ENCODE measurements around the gene SPOP. TPM values are rescaled to one million over a fixed set of nuclear protein-coding genes. Genes with fewer than 3 reads are reported as not detected.
A peak's percentile ranks its signal among the peaks of the same experiment; 100 is the strongest.

SPOP gene
- total RNA-seq, 1 donor from 2014 or later = 81.8 TPM

DNA sequence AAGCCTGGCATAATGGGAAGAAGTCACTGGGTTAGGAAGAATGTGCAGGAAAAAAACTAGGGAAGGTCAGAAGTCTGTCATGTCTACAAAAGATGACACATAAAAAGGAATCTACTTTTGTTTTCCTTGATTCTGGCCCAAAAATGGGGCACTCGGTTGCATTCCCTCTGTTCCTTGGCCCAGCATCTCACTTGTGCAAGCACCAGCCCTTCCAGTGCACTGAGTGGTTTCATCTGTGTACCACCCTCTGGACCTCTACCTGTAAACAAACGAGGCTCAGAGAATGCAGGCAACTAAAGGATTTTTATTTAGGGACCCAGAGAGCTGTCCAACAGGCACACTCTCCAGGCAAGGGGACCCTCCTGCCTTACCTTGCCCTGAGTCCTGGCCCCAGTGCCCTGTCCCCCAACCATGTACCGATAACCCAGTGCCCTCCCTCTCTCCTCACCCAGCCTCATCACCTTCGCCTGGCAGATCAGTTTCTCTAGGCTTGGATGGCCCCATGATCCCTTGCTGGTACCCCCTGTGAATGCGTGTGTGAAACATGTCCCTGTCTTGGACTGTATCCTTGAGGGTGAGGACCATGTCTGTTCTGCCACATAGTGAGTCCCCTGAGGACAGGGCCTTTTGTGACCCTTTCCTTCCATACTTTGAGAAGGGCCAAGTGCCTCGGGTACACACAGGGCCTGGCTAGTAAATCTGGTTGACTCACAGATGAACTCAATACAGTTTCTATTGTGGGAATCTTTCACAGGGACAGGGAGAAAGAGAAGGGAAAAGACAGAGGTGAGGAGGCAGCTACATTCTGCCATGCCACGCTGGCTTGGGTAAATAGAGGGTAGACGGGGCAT is 88.9 kb downstream of the SPOP start:
- H3K36me3 ChIP-seq = peaks cover 13% of the 10 kb centered on the region
- H3K9me3 ChIP-seq = no peaks in the 10 kb centered on the region
- H3K4me3 ChIP-seq = no peak overlapping the region
- DNase-seq (no peak), ATAC-seq (no peak)
- no peak overlapping the region for H3K27ac ChIP-seq
- no peaks in the 10 kb centered on the region for H3K27me3 ChIP-seq (ENCODE audit: low read depth)
- TF ChIP-seq, protein P1, sequence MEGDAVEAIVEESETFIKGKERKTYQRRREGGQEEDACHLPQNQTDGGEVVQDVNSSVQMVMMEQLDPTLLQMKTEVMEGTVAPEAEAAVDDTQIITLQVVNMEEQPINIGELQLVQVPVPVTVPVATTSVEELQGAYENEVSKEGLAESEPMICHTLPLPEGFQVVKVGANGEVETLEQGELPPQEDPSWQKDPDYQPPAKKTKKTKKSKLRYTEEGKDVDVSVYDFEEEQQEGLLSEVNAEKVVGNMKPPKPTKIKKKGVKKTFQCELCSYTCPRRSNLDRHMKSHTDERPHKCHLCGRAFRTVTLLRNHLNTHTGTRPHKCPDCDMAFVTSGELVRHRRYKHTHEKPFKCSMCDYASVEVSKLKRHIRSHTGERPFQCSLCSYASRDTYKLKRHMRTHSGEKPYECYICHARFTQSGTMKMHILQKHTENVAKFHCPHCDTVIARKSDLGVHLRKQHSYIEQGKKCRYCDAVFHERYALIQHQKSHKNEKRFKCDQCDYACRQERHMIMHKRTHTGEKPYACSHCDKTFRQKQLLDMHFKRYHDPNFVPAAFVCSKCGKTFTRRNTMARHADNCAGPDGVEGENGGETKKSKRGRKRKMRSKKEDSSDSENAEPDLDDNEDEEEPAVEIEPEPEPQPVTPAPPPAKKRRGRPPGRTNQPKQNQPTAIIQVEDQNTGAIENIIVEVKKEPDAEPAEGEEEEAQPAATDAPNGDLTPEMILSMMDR (IDR thresholded peaks at IDR 0.05) = no peak
- intact Hi-C loops (cut with DNase I) = no loop called here
- no peaks in the 10 kb centered on the region for H3K4me1 ChIP-seq

DNA sequence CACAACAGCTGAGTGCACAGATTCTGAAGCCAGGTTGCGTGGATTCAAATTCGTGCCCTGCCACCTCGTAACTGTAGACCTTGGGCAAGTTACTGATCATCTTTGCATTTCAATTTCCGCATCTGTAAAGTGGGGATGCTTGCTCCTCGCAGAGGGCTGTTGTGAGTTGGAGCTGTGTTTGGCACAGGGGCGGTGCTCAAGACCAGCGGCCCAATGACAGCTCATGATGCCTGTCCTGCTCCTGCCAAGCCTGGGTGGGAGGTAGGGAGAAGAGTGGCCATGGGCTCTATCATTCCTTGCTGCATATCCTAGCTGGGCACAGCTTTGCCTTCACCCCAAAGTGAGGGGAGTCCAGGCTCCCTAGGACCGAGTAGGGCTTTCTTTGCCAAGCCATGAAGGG is 89.6 kb downstream of the SPOP start:
- no peak overlapping the region for H3K4me3 ChIP-seq
- H3K27me3 ChIP-seq (ENCODE audit: low read depth) = no peaks in the 10 kb centered on the region
- H3K4me1 ChIP-seq = no peaks in the 10 kb centered on the region
- TF ChIP-seq, protein P1 (IDR thresholded peaks at IDR 0.05) = no peak
- H3K36me3 ChIP-seq = peaks cover 8% of the 10 kb centered on the region
- ATAC-seq (peak in 1 of 2 donors; percentile 25), DNase-seq (no peak)
- H3K9me3 ChIP-seq = no peaks in the 10 kb centered on the region
- H3K27ac ChIP-seq = no peak overlapping the region
- intact Hi-C loops (cut with DNase I) = no loop called here

DNA sequence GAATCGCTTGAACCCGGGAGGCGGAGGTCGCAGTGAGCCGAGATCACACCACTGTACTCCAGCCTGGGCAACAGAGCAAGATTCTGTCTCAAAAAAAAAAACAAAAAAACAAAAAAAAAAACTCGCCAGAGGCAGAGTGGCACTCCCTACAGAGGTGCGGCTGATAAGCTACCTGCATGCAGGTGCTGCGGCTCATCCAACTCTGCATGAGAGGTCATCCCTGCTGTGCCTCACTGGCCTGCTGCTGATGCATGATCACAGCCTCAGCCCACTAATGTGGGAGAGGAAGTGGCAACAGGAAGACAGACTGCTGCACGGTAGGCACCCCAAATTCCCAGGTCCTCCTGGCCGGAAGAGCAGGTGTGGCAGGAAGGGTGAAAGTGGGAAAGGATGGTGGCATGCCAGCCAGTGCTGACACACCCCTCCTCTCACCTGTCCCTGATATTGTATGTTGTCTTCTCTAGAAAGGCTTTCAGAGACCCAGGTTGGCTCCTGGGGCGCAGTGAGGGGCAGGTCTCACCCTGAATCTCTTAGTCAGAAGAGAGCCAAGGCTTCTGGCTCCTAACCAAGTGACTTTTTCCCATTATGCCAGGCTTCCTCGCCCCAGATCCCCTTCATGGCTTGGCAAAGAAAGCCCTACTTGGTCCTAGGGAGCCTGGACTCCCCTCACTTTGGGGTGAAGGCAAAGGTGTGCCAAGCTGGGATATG is 90.4 kb downstream of the SPOP start:
- H3K27ac ChIP-seq = no peak overlapping the region
- no peak for DNase-seq
- no peaks in the 10 kb centered on the region for H3K27me3 ChIP-seq (ENCODE audit: low read depth)
- intact Hi-C loops (cut with DNase I) = no loop called here
- no peak overlapping the region for H3K4me3 ChIP-seq
- H3K36me3 ChIP-seq = peaks cover under 1% of the 10 kb centered on the region
- H3K9me3 ChIP-seq = no peaks in the 10 kb centered on the region
- TF ChIP-seq, protein P1 (IDR thresholded peaks at IDR 0.05) = no peak
- no peaks in the 10 kb centered on the region for H3K4me1 ChIP-seq
- ATAC-seq = no peak

DNA sequence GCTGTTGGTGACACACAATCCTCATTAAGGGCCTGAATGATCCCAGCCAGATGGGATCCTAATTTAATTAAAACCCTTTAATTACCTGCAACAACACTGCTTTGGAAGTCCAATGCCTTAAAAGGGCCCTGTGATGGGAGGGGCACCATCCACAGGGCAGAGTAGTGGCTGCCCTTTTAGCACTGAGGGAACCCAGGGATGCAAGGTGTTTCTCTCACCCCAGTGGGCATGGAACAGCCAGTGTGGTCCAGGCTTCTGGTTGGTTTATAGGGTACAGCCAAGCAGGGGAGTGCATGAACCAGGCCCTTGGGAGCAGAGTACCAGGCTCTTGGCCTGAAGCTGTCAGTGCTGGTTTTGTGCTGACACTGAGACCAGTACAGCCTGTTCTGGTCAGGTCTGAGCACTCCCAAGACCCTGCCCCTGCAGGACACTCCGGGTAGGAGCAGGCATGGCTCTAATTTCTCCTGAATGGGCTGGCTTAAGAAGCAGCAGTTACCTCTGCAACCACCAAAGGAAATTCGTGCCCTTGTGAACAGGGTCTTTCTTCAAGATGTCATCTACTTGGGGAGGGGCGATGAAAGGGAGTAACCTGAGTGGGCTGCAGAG is 92.4 kb downstream of the SPOP start:
- Histone ChIP-seq H3K36me3 (no peaks in the 10 kb centered on the region), H3K4me1 (no peaks in the 10 kb centered on the region), H3K27ac (no peak overlapping the region), H3K9me3 (no peaks in the 10 kb centered on the region), H3K27me3 (ENCODE audit: low read depth) (no peaks in the 10 kb centered on the region), H3K4me3 (no peak overlapping the region)
- intact Hi-C loops (cut with DNase I) = no loop called here
- TF ChIP-seq, protein P1 (IDR thresholded peaks at IDR 0.05) = no peak
- no peak for DNase-seq
- no peak for ATAC-seq

DNA sequence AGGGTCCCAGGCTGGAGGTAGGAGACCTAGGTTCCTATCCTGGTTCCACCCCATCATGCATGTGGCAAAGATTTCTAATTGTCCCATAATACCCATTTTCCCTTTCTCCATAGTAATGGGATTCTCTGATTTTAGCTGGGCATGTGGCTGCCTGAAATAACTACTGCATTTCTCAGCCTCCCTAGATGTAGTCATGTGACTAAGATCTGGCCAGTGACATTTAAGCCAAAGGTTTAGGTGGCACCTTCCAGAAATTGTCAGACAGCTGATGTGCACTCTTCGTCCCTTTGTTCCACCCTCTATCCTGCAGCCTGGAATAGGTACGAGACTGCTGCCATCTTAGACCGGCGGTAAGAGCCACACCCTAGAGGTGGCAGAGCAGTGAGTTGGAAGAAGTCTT is 94.0 kb downstream of the SPOP start:
- Histone ChIP-seq H3K4me3 (no peak overlapping the region), H3K27ac (no peak overlapping the region), H3K9me3 (no peaks in the 10 kb centered on the region), H3K36me3 (no peaks in the 10 kb centered on the region), H3K27me3 (ENCODE audit: low read depth) (no peaks in the 10 kb centered on the region), H3K4me1 (no peaks in the 10 kb centered on the region)
- DNase-seq (no peak), ATAC-seq (no peak)
- TF ChIP-seq, protein P1 (IDR thresholded peaks at IDR 0.05) = no peak
- intact Hi-C loops (cut with DNase I) = no loop called here
